Transverse colon (tissue), 4 donors: Measurements from ENCODE around the gene KNSTRN.

Source experiments
- EP300 ChIP-seq: sonication (generic); formaldehyde crosslinking; IDR thresholded peaks from one replicate; pipeline ENCODE4 v1.6.1; 2017; ENCODE audit warnings: antibody characterized with exemption, low read depth
- POLR2A ChIP-seq: fragments of 450-650 bp; IDR thresholded peaks from one replicate; pipeline ENCODE4 v1.6.1; 2016; ENCODE audit warnings: antibody characterized with exemption, mild to moderate bottlenecking, moderate library complexity
- POLR2AphosphoS5 ChIP-seq, 3 donors: sonication (generic); formaldehyde crosslinking; IDR thresholded peaks; one replicate each; pipeline ENCODE4 v1.6.1; 2016; ENCODE audit warnings: antibody characterized with exemption in 3 of 3
- TF ChIP-seq, protein P1 (sequence below), 5 experiments: fragments of 200-600 bp in 3 of 5; fragments of 450-650 bp in 2 of 5; sonication (generic) in 3 of 5; IDR thresholded peaks; 1 replicate in 2 of 5; 2 replicates in 3 of 5; pipeline ENCODE4 v1.5.1; 2016 to 2017; ENCODE audit warnings: antibody characterized with exemption in 5 of 5, inconsistent platforms in 3 of 5, mild to moderate bottlenecking in 2 of 5, moderate library complexity in 1 of 5

DNA sequence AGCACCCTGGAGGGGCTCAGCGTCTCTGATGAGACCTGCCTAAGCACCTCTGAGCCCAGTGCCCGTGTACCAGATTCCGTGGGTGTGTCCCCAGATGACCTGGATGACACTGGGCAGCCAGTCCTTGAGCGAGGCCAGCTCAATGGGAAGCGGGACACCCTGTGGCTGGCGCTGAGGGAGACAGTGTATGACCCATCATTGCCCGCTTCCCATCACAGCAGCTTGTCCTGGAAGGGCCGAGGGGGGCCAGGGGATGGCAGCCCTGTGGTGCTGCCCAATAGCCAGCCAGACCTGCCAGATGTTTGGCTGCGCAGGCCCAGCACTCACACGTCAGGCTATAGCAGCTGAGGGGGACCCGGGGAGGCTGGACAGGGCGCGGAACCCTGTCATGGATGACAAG, 12.6 kb upstream of the KNSTRN start:
- TF ChIP-seq POLR2A = no peak
- TF ChIP-seq, protein P1, sequence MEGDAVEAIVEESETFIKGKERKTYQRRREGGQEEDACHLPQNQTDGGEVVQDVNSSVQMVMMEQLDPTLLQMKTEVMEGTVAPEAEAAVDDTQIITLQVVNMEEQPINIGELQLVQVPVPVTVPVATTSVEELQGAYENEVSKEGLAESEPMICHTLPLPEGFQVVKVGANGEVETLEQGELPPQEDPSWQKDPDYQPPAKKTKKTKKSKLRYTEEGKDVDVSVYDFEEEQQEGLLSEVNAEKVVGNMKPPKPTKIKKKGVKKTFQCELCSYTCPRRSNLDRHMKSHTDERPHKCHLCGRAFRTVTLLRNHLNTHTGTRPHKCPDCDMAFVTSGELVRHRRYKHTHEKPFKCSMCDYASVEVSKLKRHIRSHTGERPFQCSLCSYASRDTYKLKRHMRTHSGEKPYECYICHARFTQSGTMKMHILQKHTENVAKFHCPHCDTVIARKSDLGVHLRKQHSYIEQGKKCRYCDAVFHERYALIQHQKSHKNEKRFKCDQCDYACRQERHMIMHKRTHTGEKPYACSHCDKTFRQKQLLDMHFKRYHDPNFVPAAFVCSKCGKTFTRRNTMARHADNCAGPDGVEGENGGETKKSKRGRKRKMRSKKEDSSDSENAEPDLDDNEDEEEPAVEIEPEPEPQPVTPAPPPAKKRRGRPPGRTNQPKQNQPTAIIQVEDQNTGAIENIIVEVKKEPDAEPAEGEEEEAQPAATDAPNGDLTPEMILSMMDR (IDR thresholded peaks at IDR 0.05) = no peak
- no peak for TF ChIP-seq EP300
- no peak for TF ChIP-seq POLR2AphosphoS5 (IDR thresholded peaks at IDR 0.05)
